ENCODE data around the gene SYK.

- TF ChIP-seq, protein P1, sequence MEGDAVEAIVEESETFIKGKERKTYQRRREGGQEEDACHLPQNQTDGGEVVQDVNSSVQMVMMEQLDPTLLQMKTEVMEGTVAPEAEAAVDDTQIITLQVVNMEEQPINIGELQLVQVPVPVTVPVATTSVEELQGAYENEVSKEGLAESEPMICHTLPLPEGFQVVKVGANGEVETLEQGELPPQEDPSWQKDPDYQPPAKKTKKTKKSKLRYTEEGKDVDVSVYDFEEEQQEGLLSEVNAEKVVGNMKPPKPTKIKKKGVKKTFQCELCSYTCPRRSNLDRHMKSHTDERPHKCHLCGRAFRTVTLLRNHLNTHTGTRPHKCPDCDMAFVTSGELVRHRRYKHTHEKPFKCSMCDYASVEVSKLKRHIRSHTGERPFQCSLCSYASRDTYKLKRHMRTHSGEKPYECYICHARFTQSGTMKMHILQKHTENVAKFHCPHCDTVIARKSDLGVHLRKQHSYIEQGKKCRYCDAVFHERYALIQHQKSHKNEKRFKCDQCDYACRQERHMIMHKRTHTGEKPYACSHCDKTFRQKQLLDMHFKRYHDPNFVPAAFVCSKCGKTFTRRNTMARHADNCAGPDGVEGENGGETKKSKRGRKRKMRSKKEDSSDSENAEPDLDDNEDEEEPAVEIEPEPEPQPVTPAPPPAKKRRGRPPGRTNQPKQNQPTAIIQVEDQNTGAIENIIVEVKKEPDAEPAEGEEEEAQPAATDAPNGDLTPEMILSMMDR (IDR thresholded peaks at IDR 0.05 in 2 of 3, conservative IDR thresholded peaks at IDR 0.05 in 1 of 3; ENCODE audit: borderline replicate concordance in 1 of 3, insufficient read depth in 1 of 3, low read depth in 2 of 3, low read length in 2 of 3), result peak; percentile 40 to 65 (median 60); a peak in 5 of 6 replicates
- TF ChIP-seq SIN3A (IDR thresholded peaks at IDR 0.05; ENCODE audit: low read depth) (no peak), EZH2 (IDR thresholded peaks at IDR 0.05) (no peak), POLR2AphosphoS5 (IDR thresholded peaks at IDR 0.05; ENCODE audit: low read depth, low read length) (no peak), SP1 (IDR thresholded peaks at IDR 0.05; ENCODE audit: low read depth) (no peak), SRF (IDR thresholded peaks at IDR 0.05; ENCODE audit: low read depth) (no peak), RAD21 (IDR thresholded peaks at IDR 0.05; ENCODE audit: low read depth) (peak; percentile 67), POLR2A (IDR thresholded peaks at IDR 0.05; ENCODE audit: borderline replicate concordance, extremely low read depth, insufficient read depth, insufficient read length) (no peak)
- TF ChIP-seq, protein P2, sequence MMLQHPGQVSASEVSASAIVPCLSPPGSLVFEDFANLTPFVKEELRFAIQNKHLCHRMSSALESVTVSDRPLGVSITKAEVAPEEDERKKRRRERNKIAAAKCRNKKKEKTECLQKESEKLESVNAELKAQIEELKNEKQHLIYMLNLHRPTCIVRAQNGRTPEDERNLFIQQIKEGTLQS (IDR thresholded peaks at IDR 0.05), result no peak
These were observed 28.0 kb upstream of the SYK start for GRCh38 chr9:90773617-90774016.

Data from HCT116 (cell line).